ENCODE results near the gene EMP1.

- TF ChIP-seq EZH2 (IDR thresholded peaks at IDR 0.05; ENCODE audit: borderline replicate concordance, low read depth, low read length, severe bottlenecking), result no peak
- TF ChIP-seq POLR2AphosphoS5 (IDR thresholded peaks at IDR 0.05; ENCODE audit: insufficient read depth, low read depth, low read length), result peak; percentile 31
- TF ChIP-seq CTCF (IDR thresholded peaks at IDR 0.05; ENCODE audit: extremely low read depth in 1 of 2, insufficient read depth in 1 of 2, low read depth in 1 of 2, low read length in 2 of 2), result no peak
- peak; percentile 69 for TF ChIP-seq POLR2A (IDR thresholded peaks at IDR 0.05; ENCODE audit: low read depth, low read length)
- TF ChIP-seq MYC (IDR thresholded peaks at IDR 0.05; ENCODE audit: low read depth, low read length), result no peak
- no peak for TF ChIP-seq MAX (IDR thresholded peaks at IDR 0.05; ENCODE audit: insufficient read depth, insufficient read length)
- TF ChIP-seq JUN (IDR thresholded peaks at IDR 0.05; ENCODE audit: borderline replicate concordance, insufficient read depth, insufficient read length, low read depth), result no peak
- TF ChIP-seq FOS (IDR thresholded peaks at IDR 0.05; ENCODE audit: borderline replicate concordance, insufficient read depth, low read length), result no peak
Observed at GRCh38 chr12:13218641-13219040, 22.1 kb downstream of the EMP1 start.

Data from endothelial cell of umbilical vein (primary cell).